HG02798 (cell line): ENCODE results near the gene SEL1L3.
"Not testable (repeated sequence)": the region's sequence is repeated elsewhere in the genome, so short reads cannot be mapped to it uniquely, and the experiment has no call there.

Source experiments
- ATAC-seq: cut with Tn5 transposase; IDR thresholded peaks from one replicate; pipeline ENCODE4 v1.9.1; 2021; ENCODE audit warnings: mild to moderate bottlenecking; ENCODE audit not compliant: unreplicated experiment, poor library complexity

Gene SEL1L3

DNA sequence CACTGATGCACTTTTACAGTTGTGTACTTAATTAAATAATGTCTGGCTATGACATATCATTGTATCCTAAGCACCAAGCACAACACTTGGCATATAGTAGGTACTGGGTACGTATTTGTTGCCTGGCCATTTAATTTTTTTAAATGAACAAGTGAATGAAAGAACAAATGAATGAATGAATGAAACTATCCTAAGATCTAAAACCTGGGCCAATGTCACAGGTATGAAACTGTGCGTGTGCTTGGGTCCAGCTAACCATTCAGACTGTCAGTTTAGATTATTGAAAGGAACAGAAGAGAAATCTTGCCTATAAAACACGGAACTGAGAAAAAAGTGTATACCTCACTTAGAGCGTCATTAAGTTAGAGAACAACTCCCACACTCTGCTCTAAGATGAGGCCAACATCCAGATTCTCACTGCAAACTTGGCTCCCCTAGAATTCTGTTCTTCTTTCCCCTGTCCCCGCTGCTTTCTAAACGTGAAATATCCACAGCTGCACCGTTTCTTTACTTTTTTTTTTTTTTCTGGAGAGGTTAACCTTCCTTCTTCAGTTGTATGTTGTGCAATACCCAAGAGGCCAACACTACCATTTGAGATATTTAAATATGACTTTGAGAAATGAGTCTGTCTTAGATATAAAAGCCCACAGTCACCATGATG is 17.3 kb upstream of the SEL1L3 start:
- peak; percentile 52 for ATAC-seq

DNA sequence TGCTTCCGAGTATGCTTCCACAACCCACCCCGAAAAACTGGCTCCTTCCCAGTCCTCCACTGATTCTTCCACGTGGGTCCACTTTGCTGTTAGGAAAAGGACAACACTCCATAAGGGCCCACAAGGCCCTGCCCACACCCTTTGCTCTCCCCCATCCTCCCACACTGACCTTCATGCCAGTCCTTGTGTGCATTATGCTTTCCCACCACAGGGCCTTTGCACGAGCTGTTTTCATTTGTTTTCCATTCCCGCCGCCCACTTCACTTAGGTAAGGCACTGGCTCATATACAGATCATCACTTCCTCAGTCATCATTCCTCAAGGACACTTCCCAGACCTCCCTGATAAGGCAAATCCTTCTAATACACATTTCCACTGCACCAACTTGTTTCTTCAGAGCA is 16.8 kb upstream of the SEL1L3 start:
- no peak for ATAC-seq

DNA sequence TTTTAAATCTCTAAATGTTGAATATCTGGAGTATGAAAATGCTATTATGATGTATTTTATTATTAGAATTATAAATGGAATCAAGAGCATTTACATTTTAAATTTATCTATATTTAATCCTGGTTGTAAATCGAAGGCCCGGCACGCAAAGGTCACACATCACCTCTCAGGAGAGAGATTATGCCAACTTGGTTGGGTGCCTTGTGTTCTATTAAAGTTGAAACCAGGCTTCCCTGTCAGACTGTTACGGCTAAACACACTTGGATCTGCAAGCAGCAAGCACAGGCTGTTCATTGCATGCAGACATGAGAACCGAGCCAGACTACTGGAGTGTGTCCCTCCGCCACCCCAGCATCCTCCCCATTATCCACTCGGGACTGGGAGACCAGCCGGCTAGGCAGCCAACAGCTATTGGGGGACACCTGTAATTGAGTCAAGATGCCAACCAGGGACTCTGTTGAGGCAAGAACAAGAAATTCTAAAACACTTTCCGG is 16.4 kb upstream of the SEL1L3 start:
- ATAC-seq: no peak

DNA sequence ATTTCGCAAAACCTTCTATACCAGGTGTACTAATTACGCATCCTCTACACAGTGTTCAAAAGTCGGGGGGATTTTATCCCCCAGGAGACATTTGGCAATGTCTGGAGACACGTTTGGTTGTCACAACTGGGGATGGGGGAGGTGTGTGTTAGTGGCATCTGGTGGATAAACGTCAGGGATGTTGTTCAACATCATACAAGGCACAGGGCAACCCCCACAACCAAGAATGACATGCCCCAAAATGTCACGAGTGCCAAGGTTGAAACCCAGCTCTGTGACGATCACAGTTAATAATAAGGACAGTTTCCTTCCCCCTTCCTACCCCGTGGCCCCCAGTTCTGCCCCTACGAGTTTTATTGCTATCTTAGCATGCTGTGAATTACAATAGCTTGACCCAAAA is 15.9 kb upstream of the SEL1L3 start:
- ATAC-seq: no peak

DNA sequence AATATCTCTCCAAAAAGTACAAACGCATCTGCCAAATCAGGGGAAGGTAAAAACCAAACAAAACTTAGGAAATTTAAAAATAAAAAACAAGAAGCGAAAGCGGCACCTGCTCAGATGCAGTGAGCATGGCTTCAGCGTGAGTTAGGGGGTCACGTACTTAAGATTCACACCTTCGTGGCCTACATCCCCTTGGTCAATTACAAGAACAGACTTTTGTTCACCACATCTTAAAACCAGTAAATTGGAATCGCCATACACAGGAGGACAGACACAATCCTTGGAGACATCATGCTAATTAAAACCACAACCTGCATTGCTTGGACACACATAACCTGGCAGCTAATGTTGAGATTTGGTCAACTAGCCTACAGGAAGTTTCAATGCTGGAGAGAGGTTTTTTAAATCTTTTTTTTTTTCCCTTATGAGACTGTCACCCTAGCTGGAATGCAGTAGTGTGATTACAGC is 12.5 kb upstream of the SEL1L3 start:
- ATAC-seq: peak; percentile 67

DNA sequence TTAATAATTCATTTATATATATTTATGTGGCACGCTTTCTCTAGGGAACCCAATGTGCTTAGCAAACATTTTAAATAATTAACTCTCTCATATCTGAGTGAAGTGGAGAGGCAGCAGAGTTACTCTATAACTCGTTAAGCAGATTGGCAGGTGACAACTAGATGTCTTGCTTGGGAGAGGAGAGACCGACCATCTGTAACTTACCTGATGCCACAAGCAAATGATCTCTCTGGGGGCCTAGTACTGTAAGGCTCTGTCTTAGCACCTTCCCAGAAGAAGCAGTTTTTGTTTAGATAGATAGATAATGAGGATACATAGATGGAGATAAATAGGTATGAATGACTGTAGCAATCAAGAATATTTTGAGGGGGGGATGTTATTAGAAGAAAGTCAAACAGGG is 11.9 kb upstream of the SEL1L3 start:
- peak; percentile 48 for ATAC-seq

DNA sequence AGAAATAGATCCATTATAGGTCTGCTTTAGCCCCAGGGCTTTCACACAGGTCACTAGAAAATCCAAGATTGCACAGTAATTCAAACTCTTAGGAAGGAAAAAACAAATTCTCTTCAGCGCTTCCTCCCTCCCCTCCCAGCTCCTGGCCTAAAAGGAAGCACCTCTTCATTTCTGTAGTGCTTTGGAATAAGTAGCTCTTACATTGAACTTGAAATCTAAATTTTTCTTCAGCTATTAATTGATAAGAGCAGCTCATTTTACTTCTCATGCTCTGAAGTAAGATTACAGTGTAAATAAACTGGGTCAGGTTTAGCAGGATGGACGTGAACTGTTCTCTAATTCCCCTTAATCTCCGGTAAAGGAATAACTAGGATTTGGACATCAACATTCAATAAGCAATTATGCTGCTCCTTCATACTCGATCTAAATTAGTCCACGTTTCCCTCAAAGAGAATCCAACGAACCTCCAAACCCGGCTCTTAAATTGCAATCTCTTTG is 10.9 kb upstream of the SEL1L3 start:
- no peak for ATAC-seq

DNA sequence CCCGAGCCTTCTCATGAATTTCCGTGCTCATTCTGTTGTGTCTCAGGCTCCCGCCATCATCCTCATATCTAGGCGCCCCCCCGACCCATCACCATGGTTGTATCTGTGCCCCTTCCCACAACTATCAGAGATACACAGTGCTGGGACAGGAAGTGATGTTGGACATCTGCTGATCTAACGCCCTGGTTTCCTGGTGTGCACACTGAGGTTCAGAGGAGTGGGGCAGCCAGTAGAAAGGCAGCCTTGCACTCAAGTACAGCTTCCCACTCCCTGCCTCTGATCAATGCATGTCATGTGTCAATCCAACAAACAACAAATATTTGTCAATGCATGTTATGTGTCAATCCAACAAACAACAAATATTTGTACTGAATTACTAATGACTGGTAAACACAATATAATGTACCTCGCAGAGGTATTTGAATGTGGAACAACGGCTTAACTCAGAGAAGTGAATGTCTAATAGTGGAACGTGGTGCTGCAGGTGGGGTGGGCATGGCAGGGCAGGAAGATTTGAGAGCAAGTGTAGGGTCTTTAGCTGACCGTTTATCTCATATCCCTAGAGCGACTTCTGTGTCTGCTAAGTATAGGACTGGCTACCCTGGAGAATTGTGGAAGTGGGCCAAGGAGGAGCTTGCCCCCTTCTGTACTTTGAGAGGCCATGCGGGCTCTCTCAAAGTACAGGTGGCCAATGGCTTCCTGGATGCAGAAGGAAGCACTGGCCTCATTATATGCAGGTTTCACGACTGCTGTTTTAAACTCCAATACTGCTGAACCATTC is 10.3 kb upstream of the SEL1L3 start:
- ATAC-seq: no peak

DNA sequence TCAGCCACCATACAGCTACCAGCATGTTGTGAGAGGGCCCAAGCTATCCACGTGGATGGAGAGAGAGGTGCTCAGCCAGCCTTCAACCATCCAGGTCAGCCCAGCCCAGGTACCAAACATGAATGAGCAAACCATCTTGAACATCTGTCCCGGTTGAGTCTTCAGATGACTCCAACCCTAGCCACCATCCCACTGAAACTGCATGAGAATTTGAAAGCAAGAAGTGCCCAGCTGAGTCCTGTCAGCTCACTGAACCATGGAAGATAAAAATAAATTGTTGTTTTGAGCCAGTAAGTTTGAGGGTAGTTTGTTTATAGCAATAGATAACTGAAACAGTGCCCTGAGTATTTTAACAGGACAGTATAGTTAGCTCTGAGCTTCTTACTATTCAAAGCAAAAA is 7.3 kb upstream of the SEL1L3 start:
- ATAC-seq: peak; percentile 65

DNA sequence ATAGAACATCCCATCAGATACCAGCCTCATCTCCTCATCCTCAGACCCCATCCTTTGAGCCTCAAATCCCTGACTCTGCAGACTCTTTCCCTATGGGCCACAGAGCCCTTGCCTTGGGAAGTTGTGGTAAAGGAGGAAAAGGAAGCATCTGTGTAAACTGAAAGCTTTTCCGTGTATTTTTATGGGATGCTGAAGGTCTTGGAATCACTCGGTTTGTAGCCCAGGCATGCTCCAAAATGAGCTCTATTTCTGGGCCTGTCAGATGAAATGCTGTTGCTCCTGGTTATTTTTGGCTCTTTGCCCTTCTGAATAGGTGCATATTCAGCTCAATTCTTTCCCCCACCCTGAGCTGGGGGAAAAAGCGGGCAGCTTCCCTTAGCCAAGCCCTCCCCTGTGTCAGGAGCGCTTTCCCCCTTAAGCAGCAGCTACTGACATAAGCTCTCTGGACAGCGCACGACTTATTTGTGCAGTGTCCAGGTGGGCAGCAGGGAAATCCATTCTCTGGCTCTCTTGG is 5.0 kb upstream of the SEL1L3 start:
- ATAC-seq: no peak

DNA sequence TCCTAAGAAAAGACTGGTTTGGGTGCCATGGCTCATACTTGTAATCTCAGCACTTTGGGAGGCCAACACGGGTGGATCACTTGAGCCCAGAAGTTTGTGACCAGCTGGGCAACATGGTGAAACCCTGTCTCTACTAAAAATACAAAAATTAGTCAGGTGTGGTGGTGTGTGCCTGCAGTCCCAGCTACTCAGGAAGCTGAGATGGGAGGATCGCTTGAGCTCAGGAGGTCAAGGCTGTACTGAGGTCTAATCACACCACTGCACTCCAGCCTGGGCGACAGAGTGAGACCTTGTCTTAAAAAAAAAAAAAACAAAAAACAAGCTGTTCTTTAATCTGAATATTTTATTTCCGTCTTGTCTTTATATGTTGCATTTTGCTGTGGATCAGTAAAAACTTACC is 3.6 kb upstream of the SEL1L3 start:
- ATAC-seq: not testable (repeated sequence)

DNA sequence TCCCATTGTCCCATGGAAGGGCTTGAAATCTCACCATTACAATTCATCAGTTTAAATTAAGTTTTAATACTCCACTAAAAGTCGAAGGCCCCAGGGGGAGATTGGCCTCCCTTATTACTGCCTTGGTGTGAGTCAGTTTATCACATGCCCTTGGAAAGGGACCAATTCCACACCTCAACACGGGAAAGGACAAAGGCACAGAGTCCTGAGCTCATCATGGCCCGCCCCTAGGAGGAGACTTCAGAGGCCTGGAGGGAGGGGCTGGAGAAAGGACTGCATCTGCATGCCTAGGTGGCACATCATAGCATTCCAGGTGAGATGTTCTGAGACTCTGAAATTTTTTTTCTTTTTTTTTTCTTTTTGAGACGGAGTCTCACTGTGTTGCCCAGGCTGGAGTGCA is 2.8 kb upstream of the SEL1L3 start:
- ATAC-seq: no peak

DNA sequence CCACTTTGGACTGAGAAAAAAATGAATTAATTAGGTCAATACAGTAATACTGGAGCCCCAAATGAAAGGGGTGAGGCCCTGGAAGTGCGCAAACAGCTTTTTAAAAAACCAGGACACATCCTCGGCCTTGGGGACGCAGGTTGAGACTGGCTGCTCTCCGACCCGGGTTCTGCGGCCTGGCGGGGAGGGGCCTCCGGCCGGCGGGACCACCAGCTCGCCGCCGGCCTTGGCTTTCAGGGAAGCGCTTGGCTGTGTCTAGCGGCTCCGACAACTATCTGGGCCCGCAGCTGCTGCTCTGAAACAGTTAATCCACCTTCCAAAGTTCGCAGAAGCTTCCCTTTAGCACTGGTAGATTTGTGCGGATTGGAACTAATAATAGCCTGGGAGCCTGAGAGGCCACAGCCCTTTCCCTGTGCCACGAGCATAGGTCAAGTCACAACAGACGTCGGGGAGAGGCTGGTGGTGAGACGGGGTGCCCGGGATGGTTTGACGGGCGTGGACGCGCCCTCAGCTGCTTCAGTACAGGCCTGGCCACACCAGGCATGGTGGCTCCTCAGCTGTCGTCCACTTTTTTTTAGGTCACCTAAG is 1.1 kb upstream of the SEL1L3 start:
- ATAC-seq: no peak

DNA sequence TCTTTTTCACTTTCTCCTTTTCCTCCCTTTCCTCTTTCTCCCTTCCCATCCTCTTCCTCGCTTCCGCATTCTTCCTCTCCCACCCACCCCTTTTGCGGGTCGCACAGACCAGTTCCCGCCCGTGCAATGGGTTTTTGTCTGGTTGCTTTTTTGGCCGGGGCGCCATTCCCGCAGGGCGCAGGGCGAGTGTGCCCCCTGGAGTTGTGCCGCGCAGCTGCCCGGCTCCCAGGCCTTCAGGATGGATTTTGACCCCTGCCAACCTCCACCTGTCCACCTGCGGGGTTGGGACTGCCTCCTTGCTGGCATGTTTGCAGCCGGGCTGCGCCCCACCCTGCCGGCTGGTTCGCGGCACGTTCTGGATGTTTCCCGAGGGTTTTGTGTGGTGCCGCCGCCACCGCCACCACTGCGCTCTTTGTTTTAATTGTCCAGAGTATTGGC is 578 bp upstream of the SEL1L3 start:
- ATAC-seq: no peak

DNA sequence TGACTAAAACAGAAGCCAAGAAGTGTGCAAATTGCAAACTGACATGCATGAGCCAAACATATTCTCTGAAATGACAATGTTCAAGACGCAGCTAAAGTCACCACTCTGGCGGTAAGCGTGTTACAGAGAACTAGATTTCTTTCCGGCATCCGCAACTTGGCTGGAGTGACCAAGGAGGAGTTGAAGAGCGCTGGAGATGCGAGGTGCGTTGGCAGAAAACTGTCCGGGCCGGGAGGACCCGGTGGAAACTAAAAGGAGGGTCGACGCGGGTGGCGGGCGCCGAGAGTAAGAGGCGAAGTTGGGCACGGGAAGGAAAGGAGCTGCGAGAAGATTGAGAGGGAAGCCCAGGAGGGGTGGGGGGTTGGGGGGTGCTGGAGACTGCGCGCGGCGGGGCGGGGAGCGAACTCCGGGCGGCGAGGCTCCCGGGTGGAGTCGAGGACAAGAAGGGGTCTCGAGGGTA is 807 bp downstream of the SEL1L3 start:
- ATAC-seq: peak; percentile 8

DNA sequence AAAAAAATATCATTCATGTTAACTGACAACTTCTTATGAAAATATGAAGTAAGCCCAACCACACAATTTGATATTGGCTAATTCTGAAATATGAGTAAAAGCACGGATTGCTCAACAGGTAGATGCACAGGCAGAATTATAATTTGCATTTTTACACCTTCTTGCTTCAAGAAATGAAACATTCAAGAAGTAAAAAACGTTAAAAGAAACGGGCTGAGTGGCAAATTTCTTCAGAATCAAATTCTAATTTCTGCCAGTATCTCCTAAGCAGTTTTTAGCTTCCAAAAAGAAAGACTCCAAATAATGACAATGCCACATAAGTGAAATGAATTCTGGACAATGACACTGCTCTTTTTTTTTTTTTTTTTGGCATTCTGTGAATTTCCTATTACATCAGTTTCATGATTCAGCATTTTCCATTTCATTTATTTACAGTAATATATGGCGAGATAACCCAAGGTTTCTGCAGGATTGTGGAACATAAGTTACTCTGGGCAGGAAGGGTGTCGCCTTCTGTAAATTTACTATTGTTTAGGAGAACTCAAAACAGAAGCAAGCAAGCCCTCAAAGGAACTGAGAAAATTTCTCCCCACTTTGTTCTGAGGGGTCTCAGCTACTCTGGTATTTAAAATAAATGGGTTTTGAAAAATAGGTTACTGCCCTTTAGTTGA is 1.4 kb downstream of the SEL1L3 start:
- ATAC-seq: no peak

DNA sequence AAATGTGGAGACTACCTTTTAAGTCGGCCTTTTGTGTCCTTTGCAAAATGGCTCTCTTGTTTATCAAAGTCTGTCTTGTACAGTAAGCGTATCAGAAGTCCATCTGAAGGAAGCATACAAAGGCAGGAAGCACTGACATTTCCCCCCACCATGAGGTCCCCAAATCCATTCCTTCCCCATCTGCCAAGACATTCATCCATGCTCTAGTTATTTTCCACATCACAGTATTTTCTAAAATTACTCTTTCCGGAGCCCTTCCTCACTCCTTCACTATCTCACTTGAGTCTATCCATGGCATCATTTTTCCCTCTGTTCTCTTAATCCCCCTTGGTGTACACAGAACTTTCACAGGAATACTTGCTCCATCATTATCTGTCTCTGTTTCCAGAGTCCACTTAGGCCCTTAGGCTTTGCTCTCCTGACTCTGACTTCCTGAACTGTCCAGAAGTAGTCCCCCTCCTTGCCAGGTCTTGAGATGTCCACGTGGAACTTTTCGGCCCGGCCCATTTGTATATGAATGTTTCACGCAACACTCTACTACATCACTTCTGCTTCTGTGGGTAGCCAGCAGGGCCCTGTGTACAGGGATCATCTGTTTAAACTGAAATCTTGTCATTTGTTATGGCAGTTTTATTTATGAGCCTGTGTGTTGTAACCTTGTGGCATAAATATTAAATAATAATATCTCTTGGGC is 2.1 kb downstream of the SEL1L3 start:
- ATAC-seq: no peak

DNA sequence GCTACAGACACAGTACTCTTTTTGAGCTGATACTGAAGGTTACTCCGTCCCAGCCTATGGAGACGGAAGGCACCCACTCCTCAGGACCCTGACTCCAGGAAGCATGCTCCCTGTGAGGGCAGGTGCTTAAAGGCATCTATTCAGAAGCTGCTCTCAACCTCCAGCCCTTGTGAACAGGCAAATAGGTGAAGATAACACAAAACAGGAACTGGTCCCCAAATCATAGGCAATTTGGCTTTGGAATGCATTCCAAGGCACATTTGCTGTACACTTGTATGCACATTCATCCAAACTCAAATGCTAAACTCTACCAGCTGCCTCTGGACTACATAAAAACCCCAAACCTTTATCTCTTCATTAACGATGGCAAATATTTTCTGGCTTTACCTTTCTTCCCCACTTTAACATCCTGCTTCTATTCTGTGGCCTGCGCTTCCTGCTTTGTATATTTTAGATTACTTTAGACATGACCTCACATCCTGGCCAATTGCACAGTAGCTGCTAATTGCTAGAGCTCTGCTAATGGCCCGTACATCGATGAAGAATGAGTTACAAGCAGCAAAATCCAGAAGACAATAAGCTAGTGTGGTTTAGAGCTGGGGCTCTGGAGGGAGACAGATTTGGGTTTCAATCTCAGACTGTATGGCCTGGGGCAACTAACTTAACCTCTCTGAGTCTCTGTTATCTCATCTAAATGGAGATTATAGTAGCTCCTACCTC is 3.2 kb downstream of the SEL1L3 start:
- peak; percentile 35 for ATAC-seq

DNA sequence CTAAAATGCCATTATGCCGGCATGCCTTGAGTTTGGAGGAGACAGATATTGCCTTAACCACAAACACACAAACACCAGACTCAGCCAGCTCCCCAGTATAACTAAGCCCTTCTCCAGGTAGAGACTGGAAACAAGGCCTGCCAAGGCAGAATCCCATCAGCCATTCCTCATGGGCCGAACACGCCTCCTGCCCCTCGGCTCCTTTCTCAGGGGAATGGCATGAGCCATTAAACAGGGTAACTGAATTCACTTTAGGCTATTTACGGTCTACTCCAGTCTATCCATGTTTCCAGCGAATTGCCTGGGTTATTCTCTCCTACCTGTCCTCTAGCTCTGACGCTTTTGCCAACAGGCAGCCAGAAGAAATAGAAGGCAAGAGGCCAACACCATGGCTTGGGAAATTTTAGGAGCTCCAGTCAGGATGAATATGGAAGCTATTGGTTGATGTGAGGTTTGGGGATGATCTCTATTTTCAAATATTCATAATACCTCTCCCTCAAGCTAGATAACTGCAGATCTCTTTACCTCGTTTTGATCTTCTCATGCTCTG is 4.9 kb downstream of the SEL1L3 start:
- no peak for ATAC-seq
